Pancreas (tissue), 10 donors: ENCODE results near the gene PKM. TPM values are rescaled to one million over a fixed set of nuclear protein-coding genes. Genes with fewer than 3 reads are reported as not detected.

ENCODE experiments used
- ATAC-seq, 4 donors: fragments of 200-7000 bp; cut with Tn5 transposase; one replicate each; pipeline versions ENCODE4 v1.8.0 to v1.9.1; 2020; ENCODE audit warnings: mild to moderate bottlenecking in 4 of 4, moderate library complexity in 4 of 4
- DNase-seq, 6 donors: peaks; one replicate each; pipeline ENCODE4 v3.0.0-alpha.2; 2020
- FAIRE-seq: peaks from 2 replicates; lab custom pipeline; 2012; peaks lifted over from hg19 to GRCh38; lab: Jason Lieb, UNC
- H3K27ac ChIP-seq, 4 donors: fragments of 200-600 bp; sonication (generic); 1 replicate in 3 of 4; 2 replicates in 1 of 4; pipeline versions ENCODE4 v1.5.0 to v1.8.0; 2020
- H3K27me3 ChIP-seq, 4 donors: fragments of 200-600 bp; one replicate each; pipeline ENCODE4 v1.8.0; 2021
- H3K36me3 ChIP-seq, 3 donors: fragments of 200-600 bp; sonication (generic) in 1 of 3; one replicate each; pipeline versions ENCODE4 v1.5.0 to v1.8.0; 2020 to 2021
- H3K4me1 ChIP-seq, 3 donors: fragments of 200-600 bp; one replicate each; pipeline ENCODE4 v1.8.0; 2021
- H3K4me3 ChIP-seq, 4 donors: fragments of 200-600 bp; sonication (generic) in 2 of 4; one replicate each; pipeline versions ENCODE4 v1.5.0 to v1.8.0; 2020 to 2021
- H3K9me3 ChIP-seq, 4 donors: fragments of 200-600 bp; one replicate each; pipeline ENCODE4 v1.8.0; 2021
- WGBS, 2 donors: extraction: QIAGEN DNeasy Blood & Tissue Kit; methylation state at CpG; one replicate each; pipeline ENCODE4 v1.1.7; 2013; 5-methylcytosine and 5-hydroxymethylcytosine counted together
- intact Hi-C, 3 donors: fragments of 100-400 bp; cut with DNase I; formaldehyde crosslinking; loops; one replicate each; pipeline versions ENCODE4 v1.11.1 to v1.14.2; 2022
- polyA plus RNA-seq, 2 donors: library from polyadenylated mRNA; stranded (reverse); fragments of 200-250 nt; gene quantifications; one replicate each; pipeline ENCODE4 v1.2.3, GENCODE V29; 2013
- total RNA-seq, 6 donors: library from RNA; stranded (reverse); fragmentation: NEBNext Ultra II Directional in 4 of 6; extraction: Animal tissue kit (Norgen Biotek cat#: 25700) in 4 of 6; gene quantifications; one replicate each; pipeline versions ENCODE4 v1.2.1 to v1.2.4, GENCODE V29; 2021 to 2023
- TF ChIP-seq, protein P1 (sequence below), 4 donors: fragments of 200-600 bp; sonication (generic) in 3 of 4; IDR thresholded peaks; one replicate each; pipeline versions ENCODE4 v1.5.0 to v1.8.0; 2021; ENCODE audit warnings: antibody characterized with exemption in 4 of 4
- donor health status: healthy with polysubstance abuse.
- donor health status: DM: no; HTN: no; CAD: no; lungs with moderate emphysema.
- donor health status: DM: no; HTN: no; CAD: no.
- donor health status: control.
- donor health status: control.
- donor health status: Bipolar disorder and iron deficiency.
- donor health status: DM: yes; HTN: yes; CAD: no.
- donor health status: DM: no; HTN: no; CAD: no.
- donor health status: DM: no; HTN: no; CAD: no.
- donor health status: DM: yes; HTN: yes; CAD: no.

The PKM gene
- total and polyA plus RNA-seq, 8 donors, result 61.8 to 219 (median 110) TPM

DNA sequence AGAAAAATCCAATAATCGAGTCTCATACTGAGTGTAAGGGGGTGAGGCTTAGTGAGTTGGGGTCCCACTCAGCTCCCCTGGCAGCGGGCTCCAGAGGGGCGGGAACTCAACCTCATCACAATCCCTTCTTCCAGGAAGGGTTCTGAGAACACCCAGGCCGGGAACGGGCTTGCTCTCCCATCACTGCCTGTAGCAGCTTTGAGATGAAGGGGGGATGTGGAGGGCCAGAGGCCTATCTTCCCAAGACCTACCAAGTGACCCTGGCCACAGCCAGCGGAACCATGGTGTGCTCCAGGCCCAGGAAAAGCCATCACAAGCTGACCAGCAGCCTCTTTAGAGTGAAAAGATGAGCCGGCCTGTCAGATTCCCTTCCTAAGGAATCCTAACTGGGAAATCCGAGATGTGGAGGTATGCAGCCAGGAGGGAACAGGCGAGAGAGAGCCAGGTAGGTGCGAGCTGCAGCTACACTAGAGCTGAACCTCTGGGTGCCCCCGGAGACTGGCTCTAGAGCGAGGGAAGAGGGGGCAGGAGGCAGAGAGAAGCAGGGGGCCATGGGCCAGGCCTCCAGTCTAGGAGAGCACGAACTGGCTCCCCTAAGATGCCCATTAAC lies 51.9 kb downstream of the PKM start:
- WGBS, 2 donors, result 78 to 79% methylated on average over 13 of the region's 13 CpGs
- H3K4me3 ChIP-seq, result no peak overlapping the region
- DNase-seq, result no peak
- intact Hi-C loops, result no loop called here
- no peaks in the 10 kb centered on the region for H3K9me3 ChIP-seq
- ATAC-seq, result no peak
- H3K27ac ChIP-seq, result no peak overlapping the region
- TF ChIP-seq, protein P1, sequence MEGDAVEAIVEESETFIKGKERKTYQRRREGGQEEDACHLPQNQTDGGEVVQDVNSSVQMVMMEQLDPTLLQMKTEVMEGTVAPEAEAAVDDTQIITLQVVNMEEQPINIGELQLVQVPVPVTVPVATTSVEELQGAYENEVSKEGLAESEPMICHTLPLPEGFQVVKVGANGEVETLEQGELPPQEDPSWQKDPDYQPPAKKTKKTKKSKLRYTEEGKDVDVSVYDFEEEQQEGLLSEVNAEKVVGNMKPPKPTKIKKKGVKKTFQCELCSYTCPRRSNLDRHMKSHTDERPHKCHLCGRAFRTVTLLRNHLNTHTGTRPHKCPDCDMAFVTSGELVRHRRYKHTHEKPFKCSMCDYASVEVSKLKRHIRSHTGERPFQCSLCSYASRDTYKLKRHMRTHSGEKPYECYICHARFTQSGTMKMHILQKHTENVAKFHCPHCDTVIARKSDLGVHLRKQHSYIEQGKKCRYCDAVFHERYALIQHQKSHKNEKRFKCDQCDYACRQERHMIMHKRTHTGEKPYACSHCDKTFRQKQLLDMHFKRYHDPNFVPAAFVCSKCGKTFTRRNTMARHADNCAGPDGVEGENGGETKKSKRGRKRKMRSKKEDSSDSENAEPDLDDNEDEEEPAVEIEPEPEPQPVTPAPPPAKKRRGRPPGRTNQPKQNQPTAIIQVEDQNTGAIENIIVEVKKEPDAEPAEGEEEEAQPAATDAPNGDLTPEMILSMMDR (IDR thresholded peaks at IDR 0.05), result no peak
- H3K4me1 ChIP-seq, result peaks cover 0 to 3% (median 0%) of the 10 kb centered on the region in 3 donors
- FAIRE-seq, result no peak
- H3K27me3 ChIP-seq, result no peaks in the 10 kb centered on the region
- H3K36me3 ChIP-seq, result no peaks in the 10 kb centered on the region

DNA sequence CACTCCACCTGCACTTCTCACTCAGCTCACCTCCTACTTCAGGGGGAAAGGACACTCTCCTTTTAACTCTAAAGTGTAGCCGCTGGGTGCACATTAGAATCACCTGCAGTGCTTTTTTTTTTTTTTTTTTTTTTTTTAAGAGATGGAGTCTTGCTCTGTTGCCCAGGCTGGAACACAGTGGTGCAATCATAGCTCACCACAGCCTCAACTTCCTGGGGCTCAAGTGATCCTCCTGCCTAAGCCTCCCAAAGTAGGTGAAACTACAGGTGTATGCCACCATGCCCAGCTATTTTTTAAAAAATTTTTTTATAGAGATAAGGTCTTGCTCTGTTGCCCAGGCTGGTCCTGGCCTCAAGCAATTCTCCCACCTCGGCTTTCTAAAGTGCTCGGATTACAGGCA lies 54.2 kb downstream of the PKM start:
- no peak overlapping the region for H3K27ac ChIP-seq
- no peak for FAIRE-seq
- WGBS, 2 donors, result 78 to 80% methylated on average over 3 of the region's 3 CpGs

DNA sequence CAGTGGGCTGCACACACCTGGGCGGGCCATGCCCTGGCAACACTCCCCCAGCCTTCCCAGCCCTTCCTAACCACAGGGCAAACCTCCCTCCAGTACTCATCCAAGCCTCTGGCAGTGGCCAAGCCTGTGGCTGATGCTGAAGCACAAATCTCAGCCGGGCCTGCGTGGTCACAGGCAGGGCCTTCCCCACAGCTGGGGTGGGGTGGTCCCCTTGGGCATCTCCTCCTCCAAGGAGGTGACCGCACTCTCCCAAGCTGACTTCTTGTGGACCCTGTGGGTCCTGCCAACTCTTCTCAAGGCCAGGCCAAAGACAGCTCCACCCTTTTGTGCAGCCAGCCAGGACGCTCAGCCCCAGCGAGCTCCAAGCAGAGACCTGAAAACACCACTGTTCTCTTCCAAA lies 54.8 kb downstream of the PKM start:
- no peaks in the 10 kb centered on the region for H3K9me3 ChIP-seq
- no peak for FAIRE-seq
- no peak for ATAC-seq
- H3K27ac ChIP-seq, result no peak overlapping the region
- TF ChIP-seq, protein P1 (IDR thresholded peaks at IDR 0.05), result no peak
- no peak overlapping the region for H3K4me3 ChIP-seq
- no peaks in the 10 kb centered on the region for H3K36me3 ChIP-seq
- no peaks in the 10 kb centered on the region for H3K4me1 ChIP-seq
- no peaks in the 10 kb centered on the region for H3K27me3 ChIP-seq
- no peak for DNase-seq
- 73 to 79% methylated on average over 6 of the region's 6 CpGs for WGBS, 2 donors
- intact Hi-C loops, result no loop called here

More for the DNA sequence above, 54.2 kb downstream of the PKM start:
- intact Hi-C loops, result no loop called here
- DNase-seq, result no peak
- TF ChIP-seq, protein P1 (IDR thresholded peaks at IDR 0.05), result no peak
- H3K4me3 ChIP-seq, result no peak overlapping the region
- H3K9me3 ChIP-seq, result no peaks in the 10 kb centered on the region
- H3K27me3 ChIP-seq, result no peaks in the 10 kb centered on the region
- H3K4me1 ChIP-seq, result no peaks in the 10 kb centered on the region
- no peak for ATAC-seq
- no peaks in the 10 kb centered on the region for H3K36me3 ChIP-seq

DNA sequence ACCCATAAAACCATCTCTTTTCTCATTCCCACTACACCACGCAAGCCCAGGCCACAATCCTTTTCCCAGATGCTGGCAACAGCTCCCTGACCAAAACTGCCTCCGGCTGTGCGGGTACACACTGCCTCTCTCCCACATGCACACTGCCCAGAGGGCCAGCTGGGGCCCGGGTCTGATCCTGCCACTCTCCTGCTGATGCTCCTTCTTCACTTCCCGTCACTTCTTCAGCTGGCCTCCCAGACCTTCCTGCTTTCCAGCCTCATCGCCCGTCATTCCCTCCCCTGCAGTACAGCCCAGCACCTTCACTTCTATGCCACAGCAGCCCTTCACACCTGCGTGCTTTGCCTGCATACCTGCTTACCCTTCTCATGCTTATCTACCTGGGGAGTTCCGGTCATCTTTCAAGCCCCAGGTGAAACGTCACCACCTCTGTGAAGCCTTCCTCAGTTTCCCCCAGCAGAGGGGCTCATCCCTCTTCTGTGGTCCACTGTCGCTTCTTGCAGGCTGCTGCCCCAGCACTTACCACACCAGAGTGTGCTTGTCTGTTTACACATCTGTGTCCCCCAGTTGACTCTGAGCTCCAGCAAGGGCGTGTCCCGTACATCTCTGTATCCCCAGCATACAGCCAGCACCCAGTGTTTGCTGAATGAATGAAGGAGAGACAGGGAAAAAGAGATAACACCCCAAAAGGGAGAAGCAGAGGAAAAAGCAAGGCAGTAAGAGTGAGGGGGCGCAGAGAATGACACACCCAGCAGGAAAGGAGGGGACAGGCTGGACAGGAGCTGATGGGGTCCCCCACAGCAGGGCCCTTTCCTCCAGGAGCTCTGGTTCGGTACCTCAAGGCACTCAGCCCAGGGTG lies 55.6 kb downstream of the PKM start:
- FAIRE-seq (no peak), ATAC-seq (no peak), DNase-seq (no peak)
- H3K4me3 ChIP-seq, result no peak overlapping the region
- H3K36me3 ChIP-seq, result no peaks in the 10 kb centered on the region
- H3K4me1 ChIP-seq, result no peaks in the 10 kb centered on the region
- intact Hi-C loops, result no loop called here
- WGBS, 2 donors, result 60 to 69% methylated on average over 15 of the region's 15 CpGs
- no peaks in the 10 kb centered on the region for H3K9me3 ChIP-seq
- no peak overlapping the region for H3K27ac ChIP-seq
- TF ChIP-seq, protein P1 (IDR thresholded peaks at IDR 0.05), result no peak
- H3K27me3 ChIP-seq, result no peaks in the 10 kb centered on the region
